ENCODE measurements around the gene FGF19.

DNA sequence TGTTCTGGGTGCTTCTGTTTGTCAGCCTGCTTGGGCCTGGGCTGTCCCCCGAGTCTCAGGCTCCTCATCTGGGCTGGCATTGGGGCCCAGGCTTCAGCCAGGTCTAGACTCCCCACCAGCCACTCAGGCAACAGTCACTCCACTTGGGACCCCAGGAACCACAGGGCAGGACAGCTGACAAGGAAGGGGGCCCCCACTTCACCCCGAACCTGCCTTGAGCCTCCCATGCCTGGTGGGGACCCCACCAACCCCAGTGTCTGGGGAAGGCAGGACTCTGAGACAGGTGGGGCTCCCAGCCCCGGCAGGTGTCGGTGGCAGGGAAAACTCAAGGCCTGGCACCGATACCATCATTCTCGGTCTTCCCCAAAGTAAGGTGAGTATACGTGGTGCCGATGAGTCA, 17.0 kb downstream of the FGF19 start:
- TF ChIP-seq, protein P1, sequence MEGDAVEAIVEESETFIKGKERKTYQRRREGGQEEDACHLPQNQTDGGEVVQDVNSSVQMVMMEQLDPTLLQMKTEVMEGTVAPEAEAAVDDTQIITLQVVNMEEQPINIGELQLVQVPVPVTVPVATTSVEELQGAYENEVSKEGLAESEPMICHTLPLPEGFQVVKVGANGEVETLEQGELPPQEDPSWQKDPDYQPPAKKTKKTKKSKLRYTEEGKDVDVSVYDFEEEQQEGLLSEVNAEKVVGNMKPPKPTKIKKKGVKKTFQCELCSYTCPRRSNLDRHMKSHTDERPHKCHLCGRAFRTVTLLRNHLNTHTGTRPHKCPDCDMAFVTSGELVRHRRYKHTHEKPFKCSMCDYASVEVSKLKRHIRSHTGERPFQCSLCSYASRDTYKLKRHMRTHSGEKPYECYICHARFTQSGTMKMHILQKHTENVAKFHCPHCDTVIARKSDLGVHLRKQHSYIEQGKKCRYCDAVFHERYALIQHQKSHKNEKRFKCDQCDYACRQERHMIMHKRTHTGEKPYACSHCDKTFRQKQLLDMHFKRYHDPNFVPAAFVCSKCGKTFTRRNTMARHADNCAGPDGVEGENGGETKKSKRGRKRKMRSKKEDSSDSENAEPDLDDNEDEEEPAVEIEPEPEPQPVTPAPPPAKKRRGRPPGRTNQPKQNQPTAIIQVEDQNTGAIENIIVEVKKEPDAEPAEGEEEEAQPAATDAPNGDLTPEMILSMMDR (IDR thresholded peaks at IDR 0.05) = no peak
- TF ChIP-seq POLR2A (IDR thresholded peaks at IDR 0.05) = no peak

All from body of pancreas (tissue), 4 donors.